ENCODE measurements around the gene RND2. TPM values are rescaled to one million over a fixed set of nuclear protein-coding genes. Genes with fewer than 3 reads are reported as not detected.
"Not testable (repeated sequence)": the region's sequence is repeated elsewhere in the genome, so short reads cannot be mapped to it uniquely, and the experiment has no call there.

RND2 gene
- total RNA-seq, result under 1 TPM in 3 of 4 donors, not detected in 1; 0.30 to 0.76 (median 0.53) TPM

GRCh38 chr17:43024407-43025289 lies at the start of gene RND2:
TSS of gene RND2 (plus strand) at chr17:43025231. CDS start at chr17:43025348, 117 bp downstream.
- Histone ChIP-seq H3K36me3 (no peaks in the 10 kb centered on the region), H3K4me3 (peak within 1 kb of the TSS; percentile 35 to 80 (median 60)), H3K27ac (peak within 1 kb of the TSS; percentile 48 to 87 (median 76)), H3K9me3 (no peaks in the 10 kb centered on the region), H3K4me1 (peaks cover 18 to 45% (median 20%) of the 10 kb centered on the region in 3 donors), H3K27me3 (no peaks in the 10 kb centered on the region)
- DNase-seq, result peak; percentile 44
- 0 to 1% methylated on average over 3 to 11 of the region's 61 CpGs for WGBS, 2 donors
- intact Hi-C loops (cut with DNase I), result loop anchor here (10.0 kb wide), 1 partner anchor 100 kb away; the partner anchor contains the start of gene BRCA1
- peak; percentile 50 to 82 (median 71) for TF ChIP-seq CTCF (IDR thresholded peaks at IDR 0.05)
- no peak for TF ChIP-seq POLR2A (IDR thresholded peaks at IDR 0.05)

- no peak overlapping the region for H3K27ac ChIP-seq
- no peaks in the 10 kb centered on the region for H3K9me3 ChIP-seq
- H3K27me3 ChIP-seq, result no peaks in the 10 kb centered on the region
- intact Hi-C loops (cut with DNase I), result no loop called here
- H3K36me3 ChIP-seq, result no peaks in the 10 kb centered on the region
- 41 to 42% methylated on average over 2 of the region's 2 CpGs for WGBS, 2 donors
- H3K4me3 ChIP-seq, result no peak overlapping the region
- no peak for DNase-seq
- peaks cover 3 to 13% (median 8%) of the 10 kb centered on the region in 3 donors for H3K4me1 ChIP-seq
- no peak for TF ChIP-seq POLR2A (IDR thresholded peaks at IDR 0.05)
- no peak for TF ChIP-seq CTCF (IDR thresholded peaks at IDR 0.05)
Observed at GRCh38 chr17:42975265-42975664, 49.8 kb upstream of the RND2 start.

GRCh38 chr17:42975701-42976100 lies 49.3 kb upstream of the RND2 start:
- H3K4me3 ChIP-seq; H3K27ac ChIP-seq; intact Hi-C loops (cut with DNase I); DNase-seq; H3K36me3 ChIP-seq; H3K9me3 ChIP-seq; H3K27me3 ChIP-seq: not testable (repeated sequence)
- WGBS, 2 donors, result 87 to 90% methylated on average over 13 to 16 of the region's 16 CpGs
- H3K4me1 ChIP-seq, result peaks cover 3 to 13% (median 8%) of the 10 kb centered on the region in 3 donors

GRCh38 chr17:42979511-42980273 lies 45.3 kb upstream of the RND2 start, which contains the start of gene PTGES3L:
TSS of gene PTGES3L (minus strand) at chr17:42980080. CDS start at chr17:42980053, 27 bp downstream.
- Histone ChIP-seq H3K4me3 (peak within 1 kb of the TSS; percentile 70 to 97 (median 88)), H3K36me3 (peaks cover 0 to under 1% (median 0%) of the 10 kb centered on the region in 3 donors), H3K27me3 (no peaks in the 10 kb centered on the region), H3K4me1 (peaks cover 9 to 45% (median 19%) of the 10 kb centered on the region in 3 donors), H3K9me3 (no peaks in the 10 kb centered on the region), H3K27ac (peak within 1 kb of the TSS; percentile 82 to 95 (median 87))
- no peak for DNase-seq
- 38 to 71% methylated on average over 11 to 16 of the region's 21 CpGs for WGBS, 2 donors
- intact Hi-C loops (cut with DNase I), result no loop called here
- TF ChIP-seq CTCF (IDR thresholded peaks at IDR 0.05), result no peak
- no peak for TF ChIP-seq POLR2A (IDR thresholded peaks at IDR 0.05)

- H3K4me1 ChIP-seq, result peaks cover 9 to 49% (median 19%) of the 10 kb centered on the region in 3 donors
- peak within 1 kb of the TSS; percentile 70 to 97 (median 88) for H3K4me3 ChIP-seq
- WGBS, 2 donors, result 0% methylated on average over 5 to 21 of the region's 39 CpGs
- H3K27ac ChIP-seq, result peak within 1 kb of the TSS; percentile 82 to 95 (median 87)
- no peaks in the 10 kb centered on the region for H3K27me3 ChIP-seq
- peak; percentile 54 for DNase-seq
- H3K36me3 ChIP-seq, result peaks cover 0 to 7% (median 4%) of the 10 kb centered on the region in 3 donors
- TF ChIP-seq CTCF (IDR thresholded peaks at IDR 0.05) (no peak), POLR2A (IDR thresholded peaks at IDR 0.05) (peak in 1 of 4 donors; percentile 61)
- H3K9me3 ChIP-seq, result no peaks in the 10 kb centered on the region
- intact Hi-C loops (cut with DNase I), result no loop called here
Observed at GRCh38 chr17:42980274-42980765, 44.7 kb upstream of the RND2 start, which contains the start of gene RUNDC1. TSS of gene RUNDC1 (plus strand) at chr17:42980565. CDS start at chr17:42980577, 12 bp downstream.

All from esophagus squamous epithelium (tissue), 5 donors.